ENCODE results near the gene RGS9. TPM values are rescaled to one million over a fixed set of nuclear protein-coding genes. Genes with fewer than 3 reads are reported as not detected.

Gene RGS9
- total RNA-seq, 1 donor from 2014 or later: 8.7 TPM

GRCh38 chr17:65243838-65244625 lies 106.9 kb downstream of the RGS9 start:
- no peak for TF ChIP-seq CTCF (IDR thresholded peaks at IDR 0.05)
- H3K27me3 ChIP-seq: no peaks in the 10 kb centered on the region
- H3K4me3 ChIP-seq: no peak overlapping the region
- no peaks in the 10 kb centered on the region for H3K9me3 ChIP-seq
- H3K4me1 ChIP-seq: no peaks in the 10 kb centered on the region
- no peak overlapping the region for H3K27ac ChIP-seq
- H3K36me3 ChIP-seq: no peaks in the 10 kb centered on the region
- no peak for DNase-seq
- peak; percentile 44 for ATAC-seq
- intact Hi-C loops (cut with DNase I): no loop called here

GRCh38 chr17:65246252-65246651 lies 109.1 kb downstream of the RGS9 start:
- Histone ChIP-seq H3K27me3 (no peaks in the 10 kb centered on the region), H3K36me3 (no peaks in the 10 kb centered on the region), H3K4me1 (no peaks in the 10 kb centered on the region), H3K27ac (no peak overlapping the region), H3K4me3 (no peak overlapping the region), H3K9me3 (no peaks in the 10 kb centered on the region)
- DNase-seq: no peak
- ATAC-seq: no peak
- intact Hi-C loops (cut with DNase I): no loop called here
- no peak for TF ChIP-seq CTCF (IDR thresholded peaks at IDR 0.05)

GRCh38 chr17:65249774-65250173 lies 112.6 kb downstream of the RGS9 start:
- ATAC-seq: no peak
- no peaks in the 10 kb centered on the region for H3K27me3 ChIP-seq

GRCh38 chr17:65254166-65254565 lies 117.0 kb downstream of the RGS9 start:
- Histone ChIP-seq H3K9me3 (no peaks in the 10 kb centered on the region), H3K36me3 (no peaks in the 10 kb centered on the region), H3K4me1 (no peaks in the 10 kb centered on the region), H3K27me3 (peaks cover 5% of the 10 kb centered on the region), H3K4me3 (no peak overlapping the region), H3K27ac (no peak overlapping the region)
- intact Hi-C loops (cut with DNase I): no loop called here
- ATAC-seq: no peak
- DNase-seq: no peak
- no peak for TF ChIP-seq CTCF (IDR thresholded peaks at IDR 0.05)

More at GRCh38 chr17:65249774-65250173, 112.6 kb downstream of the RGS9 start:
- intact Hi-C loops (cut with DNase I): no loop called here
- DNase-seq: no peak
- H3K27ac ChIP-seq: no peak overlapping the region
- H3K4me1 ChIP-seq: no peaks in the 10 kb centered on the region
- no peak for TF ChIP-seq CTCF (IDR thresholded peaks at IDR 0.05)
- no peak overlapping the region for H3K4me3 ChIP-seq
- no peaks in the 10 kb centered on the region for H3K9me3 ChIP-seq
- H3K36me3 ChIP-seq: no peaks in the 10 kb centered on the region

- no peak for TF ChIP-seq CTCF (IDR thresholded peaks at IDR 0.05)
- no peak for ATAC-seq
- intact Hi-C loops (cut with DNase I): no loop called here
- DNase-seq: no peak
- Histone ChIP-seq H3K36me3 (no peaks in the 10 kb centered on the region), H3K27me3 (peaks cover 5% of the 10 kb centered on the region), H3K4me3 (no peak overlapping the region), H3K4me1 (no peaks in the 10 kb centered on the region), H3K27ac (no peak overlapping the region), H3K9me3 (no peaks in the 10 kb centered on the region)
Observed at GRCh38 chr17:65259281-65259680, 122.1 kb downstream of the RGS9 start.
